GM21367 (cell line): ENCODE measurements around the gene ADGRD1.

Experiments used
- ATAC-seq: cut with Tn5 transposase; IDR thresholded peaks from one replicate; pipeline ENCODE4 v1.9.1; 2021; ENCODE audit not compliant: unreplicated experiment

ADGRD1 gene

DNA sequence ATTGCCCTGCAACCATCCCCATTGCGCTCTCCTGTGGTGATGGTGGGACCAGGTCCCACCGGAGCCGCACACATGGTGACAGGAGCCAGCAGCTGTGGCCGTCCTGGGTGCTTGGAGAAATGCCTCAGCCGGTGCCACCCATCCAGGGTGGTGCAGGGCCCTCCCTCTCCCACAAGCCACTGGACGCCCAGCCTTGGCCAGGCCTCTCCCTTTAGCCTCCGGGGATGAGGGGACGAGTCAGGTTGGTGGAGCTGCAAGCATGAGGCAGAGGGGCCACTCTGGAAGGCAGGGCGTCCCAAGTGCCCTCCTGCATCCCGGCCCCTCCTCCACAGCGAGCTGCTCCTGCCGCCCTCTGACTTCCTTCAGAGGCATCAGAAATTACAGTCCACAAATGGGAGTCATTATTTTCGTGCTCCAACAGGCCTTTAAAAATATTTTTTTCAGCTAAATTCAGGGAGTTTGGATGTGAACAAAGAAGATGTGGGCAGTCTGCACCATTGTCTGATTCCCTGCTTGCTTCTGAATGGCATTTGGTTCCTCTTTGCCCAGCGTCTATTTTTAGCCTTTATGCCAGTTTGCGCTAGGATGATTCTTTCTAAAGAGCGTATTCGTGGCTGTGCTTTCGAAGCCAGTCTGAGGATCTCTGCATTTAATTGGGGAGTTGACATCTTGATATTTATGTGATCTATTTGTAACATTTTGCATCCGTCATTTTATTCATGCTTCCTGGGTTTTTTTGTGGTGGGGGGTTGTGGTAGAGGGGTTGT is 189.4 kb downstream of the ADGRD1 start:
- ATAC-seq = no peak

GRCh38 chr12:131146173-131146675 is 192.5 kb downstream of the ADGRD1 start:
- no peak for ATAC-seq

DNA sequence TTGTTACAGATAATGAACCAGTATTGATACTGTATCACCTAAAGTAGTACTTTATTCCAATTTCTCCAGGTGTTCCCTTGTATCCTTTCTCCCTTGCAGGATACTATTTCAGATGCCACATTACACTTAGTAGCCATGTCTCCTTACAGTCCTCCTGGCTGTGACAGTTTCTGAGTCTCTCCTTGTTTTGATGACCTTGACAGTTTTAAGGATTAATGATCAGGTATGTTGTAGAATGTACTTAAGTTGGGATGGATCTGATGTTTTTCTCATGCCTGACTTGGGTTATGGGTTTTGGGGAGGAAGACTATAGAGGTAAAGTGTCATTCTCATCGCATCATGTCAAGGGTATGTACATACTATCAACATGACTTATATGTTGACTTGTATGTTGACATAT is 193.6 kb downstream of the ADGRD1 start:
- no peak for ATAC-seq

- ATAC-seq = no peak
Measured at GRCh38 chr12:131147894-131148293, 194.2 kb downstream of the ADGRD1 start.

GRCh38 chr12:131151558-131152345 is 198.0 kb downstream of the ADGRD1 start:
- no peak for ATAC-seq

- no peak for ATAC-seq
Measured at GRCh38 chr12:131152587-131152986, 198.9 kb downstream of the ADGRD1 start.

- no peak for ATAC-seq
Measured at GRCh38 chr12:131153016-131153415, 199.3 kb downstream of the ADGRD1 start.

- ATAC-seq = no peak
Measured at GRCh38 chr12:131153956-131154355, 200.2 kb downstream of the ADGRD1 start.

GRCh38 chr12:131155131-131155530 is 201.4 kb downstream of the ADGRD1 start:
- no peak for ATAC-seq

DNA sequence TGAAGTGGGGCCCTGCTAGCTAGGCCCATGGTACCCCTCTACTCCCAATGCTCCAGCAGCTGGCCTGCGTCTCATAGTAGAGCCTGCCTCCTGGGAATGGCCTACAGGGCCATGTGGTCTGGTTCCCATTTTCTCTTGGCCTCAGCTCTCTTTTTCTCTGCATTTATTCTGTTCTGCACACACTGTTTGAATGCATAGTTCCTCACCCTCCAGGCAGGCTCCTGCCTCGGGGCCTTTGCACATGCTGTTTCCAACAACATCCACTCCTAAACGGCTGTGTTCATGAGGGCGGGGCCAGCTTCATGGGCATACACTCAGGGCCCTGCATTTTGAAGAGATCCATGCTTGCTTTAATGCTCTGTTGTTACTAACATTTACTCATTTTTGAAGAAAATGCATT is 204.0 kb downstream of the ADGRD1 start:
- ATAC-seq = no peak

DNA sequence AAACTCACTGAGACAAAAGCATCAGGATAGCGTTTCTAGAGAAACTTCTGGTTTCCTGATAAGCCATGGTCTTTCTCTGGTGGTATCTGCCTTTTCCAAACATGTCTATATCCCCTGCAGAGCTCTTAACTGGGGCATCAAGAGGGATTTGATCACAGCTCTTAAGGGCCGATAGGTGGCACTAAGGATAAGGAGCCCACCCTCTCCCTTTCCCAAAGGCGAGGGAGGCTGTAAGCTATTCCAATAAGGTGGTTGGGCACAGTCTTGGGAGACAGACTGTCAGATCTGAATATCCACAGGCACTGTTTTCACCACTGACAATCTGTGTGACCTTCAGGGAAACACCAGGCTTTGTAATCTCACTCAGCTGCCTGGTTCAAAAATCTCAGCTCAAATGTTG is 206.0 kb downstream of the ADGRD1 start:
- ATAC-seq = no peak

GRCh38 chr12:131162113-131162512 is 208.4 kb downstream of the ADGRD1 start:
- no peak for ATAC-seq

DNA sequence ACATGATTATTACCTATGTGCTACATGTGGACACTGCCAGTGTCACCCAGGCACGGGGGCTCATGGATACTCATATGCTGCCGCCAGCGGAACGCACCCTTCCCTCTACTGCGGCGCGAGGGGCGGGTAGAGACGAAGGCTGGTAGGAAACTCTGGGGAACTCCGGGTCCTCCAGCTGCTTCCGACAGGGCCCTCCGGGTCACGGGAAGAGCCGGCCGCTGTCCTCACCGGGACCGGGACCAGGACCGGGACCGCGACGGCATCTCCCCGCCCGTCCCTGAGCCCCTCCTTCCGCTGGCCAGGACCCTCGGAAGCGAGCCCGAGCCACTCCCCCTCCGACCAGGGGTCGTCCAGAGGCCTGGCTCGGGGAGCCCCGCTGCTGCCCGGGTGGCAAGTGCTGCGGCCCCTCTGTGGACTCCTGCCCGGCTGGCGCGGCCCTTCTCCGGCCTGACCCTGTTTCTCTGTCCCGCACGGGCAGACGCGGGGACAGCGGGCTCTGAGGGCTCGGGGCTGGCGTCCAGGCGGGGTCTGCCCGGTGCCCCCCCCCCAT is 209.6 kb downstream of the ADGRD1 start:
- no peak for ATAC-seq

DNA sequence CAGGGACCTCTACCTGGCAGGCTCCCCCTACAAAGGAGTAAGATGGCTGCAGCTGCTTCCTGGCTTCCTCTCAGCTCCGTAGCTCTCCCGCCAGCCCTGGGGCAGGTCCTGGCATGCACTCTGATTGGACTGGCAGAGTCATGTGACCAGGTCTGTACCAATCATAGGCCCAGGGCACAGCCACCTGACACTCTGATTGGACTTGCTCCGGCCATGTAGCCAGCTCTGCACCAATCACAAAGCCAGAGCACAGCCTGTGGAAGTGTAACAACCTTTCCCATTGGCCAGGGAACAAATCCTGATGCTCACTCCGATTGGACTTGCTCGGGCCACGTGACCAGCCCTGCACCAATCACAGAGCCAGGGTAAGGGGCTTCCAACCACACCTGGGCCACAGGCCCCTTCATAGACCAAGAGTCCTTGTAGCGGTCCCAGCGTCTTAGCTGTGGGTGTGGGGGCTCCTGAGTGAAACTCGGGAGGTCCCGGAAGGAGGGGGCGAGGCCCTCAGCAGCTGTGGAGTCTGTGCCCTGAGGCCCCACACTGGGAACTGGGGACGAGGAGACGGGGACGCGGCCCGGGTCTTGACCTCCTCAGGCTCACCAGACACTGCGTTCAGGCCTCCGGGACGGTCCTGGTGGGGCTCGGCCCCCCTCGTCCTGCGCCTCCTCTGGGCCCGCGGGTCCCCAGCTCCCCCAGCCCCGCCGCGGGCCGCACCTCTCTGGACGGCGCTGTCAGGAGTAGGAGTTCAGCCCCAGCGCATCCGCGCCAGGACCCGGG is 210.6 kb downstream of the ADGRD1 start:
- ATAC-seq = no peak

- no peak for ATAC-seq
Measured at GRCh38 chr12:131166717-131167116, 213.0 kb downstream of the ADGRD1 start.

- ATAC-seq = no peak
Measured at GRCh38 chr12:131167334-131167733, 213.6 kb downstream of the ADGRD1 start.

GRCh38 chr12:131171029-131171428 is 217.3 kb downstream of the ADGRD1 start:
- ATAC-seq = no peak

DNA sequence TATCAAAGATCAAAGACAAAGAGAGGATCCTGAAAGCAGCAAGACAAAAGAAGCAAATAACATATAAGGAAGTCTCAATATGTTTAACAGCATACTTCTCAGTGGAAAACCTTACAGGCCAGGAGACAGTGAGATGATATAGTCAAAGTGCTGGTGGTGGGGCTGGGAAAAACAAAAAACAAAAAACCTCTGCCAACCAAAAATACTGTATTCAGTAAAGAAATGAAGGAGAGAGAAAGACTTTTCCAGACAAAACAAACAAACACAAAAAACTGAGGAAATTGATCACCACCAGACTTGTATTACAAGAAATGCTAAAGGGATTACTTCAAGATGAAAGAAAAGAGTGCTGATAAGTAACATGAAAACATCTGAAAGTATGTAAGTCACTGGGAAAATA is 221.2 kb downstream of the ADGRD1 start:
- no peak for ATAC-seq

- ATAC-seq = no peak
Measured at GRCh38 chr12:131176266-131176665, 222.6 kb downstream of the ADGRD1 start.

DNA sequence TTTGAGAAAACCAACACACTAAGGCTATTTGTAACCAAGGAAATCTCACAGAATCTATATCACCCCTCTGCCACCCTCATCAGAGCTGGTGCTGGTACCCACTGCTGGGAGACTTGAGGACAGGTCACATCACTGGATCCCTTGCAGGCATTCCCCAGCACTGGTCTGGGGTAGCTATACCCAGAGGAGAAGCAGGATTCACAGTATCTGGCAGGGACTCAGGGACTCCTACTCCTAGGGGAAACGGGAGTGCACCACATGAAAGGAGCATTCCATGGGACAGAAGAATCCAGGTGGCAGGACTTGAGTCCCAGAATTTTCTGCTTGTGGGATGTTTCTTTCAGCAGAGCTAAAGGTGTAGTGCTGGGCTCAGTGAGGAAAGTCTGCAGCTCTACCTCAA is 223.2 kb downstream of the ADGRD1 start:
- ATAC-seq = no peak

DNA sequence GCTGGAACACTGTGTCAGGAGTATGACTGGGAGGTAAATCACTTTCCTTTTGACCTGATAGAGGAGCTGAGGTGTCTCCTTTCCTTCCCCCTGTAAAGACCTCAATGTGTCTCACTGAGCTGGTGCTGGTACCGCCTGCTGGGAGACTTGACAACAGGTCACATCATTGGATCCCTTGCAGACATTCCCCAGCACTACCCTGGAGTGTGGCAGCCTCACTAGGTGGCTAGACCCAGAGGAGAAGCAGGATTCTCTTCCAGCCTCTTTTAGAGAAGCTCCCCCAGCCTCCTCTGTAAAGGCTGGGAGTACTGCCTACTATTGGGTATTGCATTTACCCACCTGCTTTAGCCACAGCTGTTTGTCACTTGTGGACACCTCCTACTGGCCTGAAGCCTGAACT is 223.9 kb downstream of the ADGRD1 start:
- no peak for ATAC-seq
